ACC112 (cell line): ENCODE data around the gene KSR1.
"Not testable (repeated sequence)": the region's sequence is repeated elsewhere in the genome, so short reads cannot be mapped to it uniquely, and the experiment has no call there.

Experiments used
- H2AFZ ChIP-seq: fragments of 200-600 bp; sonication (generic); one replicate; pipeline ENCODE4 v1.6.0; 2017; ENCODE audit warnings: antibody characterized with exemption, low read length; ENCODE audit not compliant: unreplicated experiment
- H3K27ac ChIP-seq: fragments of 200-600 bp; sonication (generic); 2 replicates; pipeline ENCODE4 v1.5.1; 2014; ENCODE audit warnings: low read depth, mild to moderate bottlenecking, antibody characterized with exemption, low read length, moderate library complexity
- H3K27me3 ChIP-seq: fragments of 200-600 bp; sonication (generic); 2 replicates; pipeline ENCODE4 v1.6.1; 2014; ENCODE audit warnings: mild to moderate bottlenecking, antibody characterized with exemption, low read length, moderate library complexity, mixed read lengths; ENCODE audit not compliant: insufficient read depth
- H3K36me3 ChIP-seq: fragments of 200-600 bp; sonication (generic); 2 replicates; pipeline ENCODE4 v1.6.1; 2016; ENCODE audit warnings: mild to moderate bottlenecking, antibody characterized with exemption, low read length, moderate library complexity, mixed read lengths; ENCODE audit not compliant: insufficient read depth
- H3K4me1 ChIP-seq: fragments of 200-600 bp; sonication (generic); one replicate; pipeline ENCODE4 v1.6.1; 2016; ENCODE audit warnings: low read length, mixed read lengths; ENCODE audit not compliant: insufficient read depth, unreplicated experiment, control insufficient read depth
- H3K4me3 ChIP-seq: fragments of 200-600 bp; sonication (generic); 2 replicates; pipeline ENCODE4 v1.5.1; 2014; ENCODE audit warnings: mild to moderate bottlenecking, low read depth, low read length
- H3K79me2 ChIP-seq: fragments of 200-600 bp; sonication (generic); one replicate; pipeline ENCODE4 v1.6.0; 2016; ENCODE audit warnings: low read length; ENCODE audit not compliant: control insufficient read depth, unreplicated experiment, insufficient read depth

KSR1 gene

DNA sequence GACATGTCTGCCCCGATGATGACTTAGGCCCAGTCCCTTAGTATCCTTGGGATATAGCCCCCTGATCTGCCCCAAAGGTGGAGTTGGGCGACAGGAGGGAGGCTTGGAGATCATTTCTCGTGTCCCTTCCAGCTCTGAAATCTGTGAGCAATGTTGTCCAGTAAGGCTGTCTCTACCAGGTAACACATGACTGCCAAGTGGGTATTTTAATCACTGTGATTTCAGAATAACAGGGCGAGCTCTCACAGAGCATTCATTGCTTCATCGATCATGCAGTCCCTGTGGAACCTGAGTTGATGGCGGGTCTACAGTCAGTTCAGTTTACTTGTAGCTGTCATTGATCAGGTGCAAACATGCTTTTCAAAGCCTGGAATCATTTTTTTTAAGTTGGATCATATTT is 39.2 kb downstream of the KSR1 start:
- Histone ChIP-seq H3K27ac (no peak overlapping the region), H3K4me1 (peaks cover 17% of the 10 kb centered on the region)

GRCh38 chr17:27496005-27496404 is 39.8 kb downstream of the KSR1 start:
- no peaks in the 10 kb centered on the region for H3K79me2 ChIP-seq
- no peak overlapping the region for H2AFZ ChIP-seq
- H3K27ac ChIP-seq: no peak overlapping the region
- H3K27me3 ChIP-seq: no peaks in the 10 kb centered on the region
- no peaks in the 10 kb centered on the region for H3K36me3 ChIP-seq
- no peak overlapping the region for H3K4me3 ChIP-seq
- peaks cover 17% of the 10 kb centered on the region for H3K4me1 ChIP-seq

More for the DNA sequence above, 39.2 kb downstream of the KSR1 start:
- H2AFZ ChIP-seq: no peak overlapping the region
- H3K27me3 ChIP-seq: no peaks in the 10 kb centered on the region
- H3K4me3 ChIP-seq: no peak overlapping the region
- no peaks in the 10 kb centered on the region for H3K36me3 ChIP-seq
- H3K79me2 ChIP-seq: no peaks in the 10 kb centered on the region

DNA sequence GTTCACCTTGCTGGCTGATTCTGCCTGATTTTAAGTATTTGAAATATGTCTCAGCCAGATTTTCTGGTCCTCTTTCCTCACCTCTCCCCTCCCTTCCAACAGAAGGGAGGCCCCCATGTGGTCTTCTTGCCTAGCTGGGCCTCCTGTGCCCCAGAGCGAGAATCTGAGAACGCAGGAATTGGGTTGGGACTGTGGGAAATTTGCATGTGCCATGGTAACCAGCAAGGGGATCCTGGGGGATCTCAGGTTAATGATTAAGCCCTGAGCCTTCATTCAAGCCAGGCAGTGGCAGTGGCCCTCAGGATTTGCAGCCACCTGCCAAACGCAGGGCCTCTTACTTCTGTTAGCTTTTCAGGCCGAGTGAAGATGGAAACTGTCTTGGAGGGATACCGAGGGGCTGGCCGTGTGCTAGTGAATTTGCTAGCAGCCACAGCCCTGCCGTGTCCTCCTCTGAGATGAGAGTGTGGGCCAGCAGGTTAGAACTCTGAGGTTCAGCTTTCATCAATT is 40.2 kb downstream of the KSR1 start:
- H3K79me2 ChIP-seq: no peaks in the 10 kb centered on the region
- H3K27ac ChIP-seq: no peak overlapping the region

DNA sequence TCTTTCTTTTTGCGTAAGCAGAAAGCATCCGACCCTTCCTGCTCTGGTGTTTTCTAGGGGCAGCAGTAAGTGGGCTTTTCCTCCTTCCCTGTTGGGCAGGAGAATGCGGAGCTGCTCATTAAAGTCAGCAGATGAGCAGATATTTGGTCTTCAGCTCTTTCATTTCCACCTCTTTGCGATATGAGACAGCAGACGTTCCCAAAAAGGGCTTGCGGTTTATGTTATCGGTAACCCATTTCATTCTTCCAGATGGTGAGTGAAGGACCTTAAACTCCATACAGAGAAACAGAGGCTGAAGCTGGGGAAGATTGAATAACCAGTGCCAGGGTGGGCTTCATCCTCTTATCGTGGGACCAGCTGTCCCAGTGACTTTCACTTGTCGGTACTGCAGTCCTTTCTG is 40.7 kb downstream of the KSR1 start:
- Histone ChIP-seq H3K36me3 (no peaks in the 10 kb centered on the region), H3K27me3 (no peaks in the 10 kb centered on the region), H3K79me2 (no peaks in the 10 kb centered on the region), H2AFZ (no peak overlapping the region), H3K4me3 (no peak overlapping the region), H3K27ac (no peak overlapping the region), H3K4me1 (peaks cover 17% of the 10 kb centered on the region)

More for the DNA sequence above, 40.2 kb downstream of the KSR1 start:
- Histone ChIP-seq H3K4me1 (peaks cover 17% of the 10 kb centered on the region), H3K36me3 (no peaks in the 10 kb centered on the region), H2AFZ (no peak overlapping the region), H3K4me3 (no peak overlapping the region), H3K27me3 (no peaks in the 10 kb centered on the region)

DNA sequence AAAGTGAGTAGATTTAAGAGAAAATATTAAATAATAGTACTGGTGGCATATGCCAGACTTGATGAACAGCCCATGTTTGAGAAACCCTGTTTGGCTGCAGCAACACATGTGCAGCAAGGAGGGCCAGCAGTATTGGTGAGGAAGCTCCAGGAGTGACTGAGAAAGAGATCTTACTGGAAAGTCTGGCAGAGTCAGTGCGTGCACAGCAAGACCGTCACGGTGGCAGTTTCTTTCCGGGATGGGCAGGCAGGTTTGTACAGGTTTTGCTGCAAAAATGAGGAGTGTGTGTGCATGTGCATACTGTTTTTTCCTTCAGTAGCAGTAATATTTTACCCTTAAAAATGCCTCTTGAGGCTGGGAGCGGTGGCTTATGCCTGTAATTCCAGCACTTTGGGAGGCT is 41.4 kb downstream of the KSR1 start:
- H3K4me1 ChIP-seq: peaks cover 17% of the 10 kb centered on the region
- no peaks in the 10 kb centered on the region for H3K36me3 ChIP-seq
- no peak overlapping the region for H2AFZ ChIP-seq
- no peak overlapping the region for H3K27ac ChIP-seq
- no peaks in the 10 kb centered on the region for H3K79me2 ChIP-seq
- H3K4me3 ChIP-seq: no peak overlapping the region
- H3K27me3 ChIP-seq: no peaks in the 10 kb centered on the region

DNA sequence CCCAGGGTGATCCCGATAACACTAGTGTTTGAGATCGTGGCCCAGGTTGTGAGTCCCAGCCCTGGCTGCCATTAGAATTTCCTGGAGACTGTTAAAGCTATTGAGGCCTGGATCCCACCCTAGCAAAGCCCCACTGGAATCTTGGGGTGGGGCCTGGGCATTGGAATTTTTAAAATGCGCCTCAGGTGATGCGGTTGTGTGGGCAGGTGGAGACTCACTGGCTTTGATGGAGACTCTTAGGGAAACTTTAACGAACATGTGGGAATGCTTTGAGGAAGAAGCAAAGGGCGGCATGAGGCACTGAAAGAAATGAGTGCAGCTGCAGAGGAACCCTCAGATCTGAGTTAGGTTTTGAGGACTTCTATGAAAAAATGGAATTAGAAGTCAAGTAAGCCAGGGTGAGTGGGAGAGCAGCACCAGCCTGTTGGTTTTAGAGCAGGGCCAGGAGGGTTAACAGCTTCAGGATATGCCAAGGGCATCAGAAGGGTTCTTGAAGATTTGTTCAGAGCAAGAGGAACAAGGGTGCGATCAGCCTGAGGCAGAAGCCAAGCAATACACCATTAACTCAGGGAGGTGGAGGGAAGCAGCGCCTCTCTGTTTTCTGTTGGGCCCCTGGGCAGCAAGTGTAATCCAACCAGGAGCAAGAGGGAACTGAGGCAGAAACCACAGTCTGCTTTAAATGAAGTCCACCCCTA is 42.5 kb downstream of the KSR1 start:
- H3K27me3 ChIP-seq: no peaks in the 10 kb centered on the region

DNA sequence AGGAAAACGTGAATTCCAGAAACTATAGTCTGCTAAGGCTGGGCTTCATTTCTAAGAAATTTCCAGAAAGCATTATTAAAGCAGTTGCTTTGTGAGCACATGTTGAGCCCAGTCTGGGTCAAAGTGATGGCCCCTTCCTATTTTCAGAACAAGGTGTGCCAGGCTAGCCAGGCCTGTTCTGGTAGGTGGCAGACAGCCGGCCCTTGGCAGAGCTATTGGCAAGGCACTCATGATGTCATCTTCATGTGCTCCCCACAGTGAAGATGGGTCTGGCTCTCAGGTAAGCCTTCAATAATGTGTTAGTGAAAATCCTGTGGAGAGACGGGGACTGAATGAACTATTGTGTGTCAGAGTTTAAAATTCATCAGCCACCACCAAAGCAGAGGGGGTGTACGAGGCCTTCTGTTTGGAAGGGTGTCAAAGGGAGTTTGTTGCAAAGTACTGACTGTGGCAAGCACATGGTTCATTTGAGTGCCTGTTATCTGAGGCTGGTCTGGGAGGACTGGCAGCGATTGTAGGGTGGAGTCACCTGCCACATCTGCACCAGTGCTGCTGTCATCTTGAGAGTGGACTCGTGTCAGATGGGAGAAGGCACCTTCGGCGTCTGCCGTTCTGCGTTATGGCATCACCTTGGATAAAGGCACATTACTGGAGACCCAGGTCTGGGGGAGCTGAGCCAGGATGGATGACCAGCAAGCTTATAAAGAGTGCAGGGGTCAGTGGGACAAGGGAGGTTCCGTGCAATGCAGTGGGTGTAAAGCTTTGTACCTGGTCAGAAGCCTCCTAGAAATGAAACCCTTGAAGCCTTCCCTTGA is 43.4 kb downstream of the KSR1 start:
- no peaks in the 10 kb centered on the region for H3K79me2 ChIP-seq

More for the DNA sequence above, 42.5 kb downstream of the KSR1 start:
- no peaks in the 10 kb centered on the region for H3K79me2 ChIP-seq
- H3K27ac ChIP-seq: no peak overlapping the region
- peaks cover 13% of the 10 kb centered on the region for H3K4me1 ChIP-seq
- no peak overlapping the region for H3K4me3 ChIP-seq
- H2AFZ ChIP-seq: no peak overlapping the region
- H3K36me3 ChIP-seq: no peaks in the 10 kb centered on the region

GRCh38 chr17:27501338-27501737 is 45.1 kb downstream of the KSR1 start:
- not testable (repeated sequence) for H3K4me3 ChIP-seq, H2AFZ ChIP-seq, H3K27ac ChIP-seq, H3K36me3 ChIP-seq, H3K79me2 ChIP-seq, H3K27me3 ChIP-seq, H3K4me1 ChIP-seq

More for the DNA sequence above, 43.4 kb downstream of the KSR1 start:
- H3K36me3 ChIP-seq: no peaks in the 10 kb centered on the region
- no peak overlapping the region for H3K27ac ChIP-seq
- no peak overlapping the region for H3K4me3 ChIP-seq
- no peaks in the 10 kb centered on the region for H3K27me3 ChIP-seq
- H2AFZ ChIP-seq: no peak overlapping the region
- H3K4me1 ChIP-seq: peaks cover 4% of the 10 kb centered on the region

DNA sequence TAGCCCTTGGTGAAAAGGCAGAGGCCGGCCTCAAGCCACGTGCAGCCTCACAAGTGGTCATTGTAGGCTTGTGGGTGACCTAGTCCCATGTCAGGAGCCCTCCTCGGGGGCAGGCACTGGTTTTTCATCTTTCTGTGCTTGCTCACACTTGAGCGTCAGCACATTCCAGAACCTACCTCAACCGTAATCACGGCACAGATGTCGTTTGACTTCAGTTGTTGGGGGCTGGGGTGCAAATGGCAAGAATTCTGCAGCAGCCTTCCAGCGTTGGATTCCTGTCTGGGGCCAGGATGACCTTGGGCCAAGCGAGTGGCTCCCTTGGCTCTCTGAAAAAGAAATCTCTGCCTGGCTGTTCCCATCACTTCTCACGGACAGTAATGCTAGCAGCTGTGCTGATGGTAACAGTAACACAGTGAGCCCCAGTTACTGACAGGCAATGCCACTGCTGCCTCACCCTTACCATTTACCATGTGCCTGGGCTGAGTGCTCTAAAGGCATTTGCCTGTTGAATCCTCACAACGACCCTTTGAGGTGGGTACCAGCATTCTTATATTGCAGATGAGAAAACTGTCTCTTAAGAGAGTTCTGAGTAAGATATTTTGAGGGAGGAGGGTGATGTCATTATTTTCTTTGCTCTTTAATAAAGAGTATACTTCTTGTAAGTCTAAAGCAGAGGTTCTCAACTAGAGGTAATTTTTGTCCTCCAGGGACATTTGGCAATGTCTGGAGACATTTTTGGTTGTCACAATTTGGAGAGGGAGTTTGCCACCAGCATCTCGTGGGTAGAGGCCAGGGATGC is 46.5 kb downstream of the KSR1 start:
- Histone ChIP-seq H3K27ac (no peak overlapping the region; the same call in 1 of the 2 replicates), H3K27me3 (no peaks in the 10 kb centered on the region), H3K36me3 (no peaks in the 10 kb centered on the region), H2AFZ (no peak overlapping the region), H3K4me1 (no peaks in the 10 kb centered on the region), H3K79me2 (no peaks in the 10 kb centered on the region), H3K4me3 (no peak overlapping the region)

DNA sequence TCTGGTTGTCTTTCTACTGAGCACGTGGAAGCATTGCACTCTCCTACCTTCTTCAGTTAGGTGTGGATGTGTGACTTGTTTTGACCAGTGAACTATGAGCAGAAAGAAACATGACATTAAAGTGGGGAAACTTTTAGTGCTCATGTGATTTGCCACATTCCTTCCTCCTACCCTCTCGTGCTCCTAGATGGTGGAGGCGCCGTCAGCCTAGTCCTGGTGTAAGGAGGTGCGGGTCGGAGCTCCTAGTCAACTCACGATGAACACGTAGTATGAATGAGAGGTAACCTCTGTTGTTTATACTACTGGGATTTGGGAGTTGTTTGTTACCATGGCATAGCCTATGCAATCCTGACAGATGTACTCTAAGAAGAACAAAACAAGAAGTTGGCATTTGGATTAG is 47.4 kb downstream of the KSR1 start:
- Histone ChIP-seq H3K4me1 (no peaks in the 10 kb centered on the region), H2AFZ (no peak overlapping the region), H3K79me2 (no peaks in the 10 kb centered on the region), H3K27me3 (no peaks in the 10 kb centered on the region), H3K4me3 (no peak overlapping the region), H3K27ac (no peak overlapping the region), H3K36me3 (no peaks in the 10 kb centered on the region)
